Measurements from ENCODE around the gene DEUP1. TPM values are rescaled to one million over a fixed set of nuclear protein-coding genes. Genes with fewer than 3 reads are reported as not detected.
"Not testable (repeated sequence)": the region's sequence is repeated elsewhere in the genome, so short reads cannot be mapped to it uniquely, and the experiment has no call there.

DEUP1 gene
- total RNA-seq, 4 donors from 2014 or later: 0.78 to 1.1 TPM; not detected in 2

DNA sequence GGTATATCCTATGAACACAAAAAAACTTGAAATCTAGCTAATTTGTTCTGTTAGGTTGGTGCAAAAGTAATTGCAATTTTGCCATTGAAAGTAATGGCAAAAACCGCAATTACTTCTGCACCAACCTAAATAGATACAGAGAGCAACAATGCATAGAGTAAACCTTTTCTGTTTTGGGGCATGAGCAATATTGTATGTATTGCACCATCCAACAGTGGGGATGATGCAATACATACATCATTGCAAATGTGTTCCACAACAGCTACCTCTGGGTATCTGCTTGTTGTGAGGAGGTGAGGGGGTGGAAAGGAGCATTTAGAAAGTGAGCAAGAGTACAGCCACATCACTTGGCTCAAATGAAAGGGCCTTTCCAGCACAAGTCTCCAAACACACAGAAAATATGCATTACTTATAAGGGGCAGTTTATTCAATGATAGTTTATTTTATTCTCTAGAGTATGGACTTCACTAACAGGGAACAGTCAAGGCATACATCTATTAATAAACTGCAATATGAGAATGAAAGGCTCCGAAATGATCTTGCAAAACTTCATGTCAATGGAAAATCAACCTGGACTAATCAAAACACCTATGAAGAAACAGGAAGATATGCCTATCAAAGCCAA lies 77.3 kb downstream of the DEUP1 start:
- H3K27ac ChIP-seq: no peak overlapping the region
- DNase-seq: no peak
- no peaks in the 10 kb centered on the region for H3K27me3 ChIP-seq
- 89 to 92% methylated on average over 2 of the region's 2 CpGs for WGBS, 2 donors
- TF ChIP-seq POLR2A (IDR thresholded peaks at IDR 0.05) (no peak), CTCF (IDR thresholded peaks at IDR 0.05) (no peak)
- no peaks in the 10 kb centered on the region for H3K36me3 ChIP-seq
- H3K4me3 ChIP-seq (replicated peaks in 1 of 3): no peak overlapping the region
- intact Hi-C loops (cut with DNase I): no loop called here
- H3K4me1 ChIP-seq: peaks cover 0 to 3% of the 10 kb centered on the region in 2 donors
- H3K9me3 ChIP-seq: no peaks in the 10 kb centered on the region

- 74 to 77% methylated on average over 3 of the region's 3 CpGs for WGBS, 2 donors
- Histone ChIP-seq H3K27ac (no peak overlapping the region), H3K27me3 (no peaks in the 10 kb centered on the region), H3K4me1 (peaks cover 0 to 3% of the 10 kb centered on the region in 2 donors), H3K4me3 (replicated peaks in 1 of 3) (no peak overlapping the region), H3K36me3 (no peaks in the 10 kb centered on the region), H3K9me3 (no peaks in the 10 kb centered on the region)
- intact Hi-C loops (cut with DNase I): no loop called here
- TF ChIP-seq POLR2A (IDR thresholded peaks at IDR 0.05) (no peak), CTCF (IDR thresholded peaks at IDR 0.05) (no peak)
- DNase-seq: no peak
Measured at GRCh38 chr11:93410441-93410840, 79.9 kb downstream of the DEUP1 start.

DNA sequence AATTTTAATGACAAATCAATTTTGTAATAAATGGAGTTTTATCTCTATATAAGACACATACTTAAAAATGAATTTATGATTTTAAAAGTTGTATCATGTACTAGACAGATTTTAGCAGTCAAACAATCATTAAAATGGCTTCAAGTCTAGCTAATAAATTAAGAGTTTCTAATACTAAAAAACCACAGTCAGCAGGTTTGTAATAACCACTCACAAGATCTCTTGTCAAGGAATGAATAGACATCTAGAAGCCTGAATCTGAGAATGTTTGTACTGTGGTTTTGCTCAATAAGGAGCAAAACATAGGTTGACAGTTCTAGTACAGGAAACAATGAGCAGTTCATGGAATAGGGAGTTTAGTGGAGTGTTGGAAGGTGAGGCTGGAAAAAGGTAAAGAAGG lies 81.2 kb downstream of the DEUP1 start:
- Histone ChIP-seq H3K4me1 (peaks cover 0 to 3% of the 10 kb centered on the region in 2 donors), H3K9me3 (no peaks in the 10 kb centered on the region), H3K36me3 (no peaks in the 10 kb centered on the region), H3K27ac (no peak overlapping the region), H3K4me3 (replicated peaks in 1 of 3) (no peak overlapping the region), H3K27me3 (no peaks in the 10 kb centered on the region)
- DNase-seq: no peak
- intact Hi-C loops (cut with DNase I): no loop called here
- no peak for TF ChIP-seq CTCF (IDR thresholded peaks at IDR 0.05)
- no peak for TF ChIP-seq POLR2A (IDR thresholded peaks at IDR 0.05)

DNA sequence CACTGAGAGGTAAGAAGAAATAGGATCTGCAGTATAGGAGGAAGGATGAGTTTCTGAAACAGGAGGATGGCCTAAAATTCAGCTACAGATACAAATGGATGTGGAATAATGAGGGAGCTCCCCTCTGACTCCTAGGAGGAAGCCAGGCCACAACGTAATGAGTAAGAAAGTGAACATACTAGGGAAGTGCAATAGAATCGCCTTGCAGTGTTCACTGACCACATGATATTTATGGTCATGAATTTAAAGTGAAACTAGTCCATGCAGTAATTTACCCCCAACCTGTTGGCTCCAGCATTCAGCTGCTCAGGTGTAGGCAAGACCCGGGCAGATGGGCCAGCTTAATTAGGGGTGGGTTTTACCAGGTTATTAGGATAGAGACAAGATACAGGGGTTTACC lies 101.7 kb downstream of the DEUP1 start:
- Histone ChIP-seq H3K36me3 (no peaks in the 10 kb centered on the region), H3K27ac (no peak overlapping the region), H3K4me3 (replicated peaks in 1 of 3) (no peak overlapping the region), H3K4me1 (no peaks in the 10 kb centered on the region), H3K27me3 (no peaks in the 10 kb centered on the region), H3K9me3 (no peaks in the 10 kb centered on the region)
- intact Hi-C loops (cut with DNase I): no loop called here
- TF ChIP-seq CTCF (IDR thresholded peaks at IDR 0.05) (no peak), POLR2A (IDR thresholded peaks at IDR 0.05) (no peak)
- WGBS, 2 donors: 90 to 96% methylated on average over 3 of the region's 3 CpGs
- no peak for DNase-seq

- H3K4me3 ChIP-seq (replicated peaks in 1 of 3); H3K36me3 ChIP-seq; H3K27me3 ChIP-seq; DNase-seq; H3K27ac ChIP-seq; H3K4me1 ChIP-seq; intact Hi-C loops (cut with DNase I); H3K9me3 ChIP-seq: not testable (repeated sequence)
- 96 to 97% methylated on average over 2 of the region's 2 CpGs for WGBS, 2 donors
Measured at GRCh38 chr11:93443232-93443631, 112.7 kb downstream of the DEUP1 start.
